ENCODE data around the gene PPP2R5D.

The PPP2R5D gene

GRCh38 chr6:43016176-43016942 is 32.0 kb downstream of the PPP2R5D start:
- Histone ChIP-seq H3K36me3 (replicated peaks) (peaks cover 31% of the 10 kb centered on the region), H3K4me3 (no peak overlapping the region), H3K9me3 (no peaks in the 10 kb centered on the region), H3K4me1 (peaks cover 9% of the 10 kb centered on the region), H3K27me3 (ENCODE audit: low read depth) (no peaks in the 10 kb centered on the region)
- in situ Hi-C loops (cut with MboI; ENCODE audit: low sequenced_read_pairs): no loop called here
- no peak for DNase-seq (ENCODE audit: low spot score in 2 of 2)

GRCh38 chr6:43016943-43017334 is 32.6 kb downstream of the PPP2R5D start:
- H3K4me3 ChIP-seq: no peak overlapping the region
- in situ Hi-C loops (cut with MboI; ENCODE audit: low sequenced_read_pairs): no loop called here
- no peak for DNase-seq (ENCODE audit: low spot score in 2 of 2)
- H3K9me3 ChIP-seq: no peaks in the 10 kb centered on the region
- peaks cover 9% of the 10 kb centered on the region for H3K4me1 ChIP-seq
- no peaks in the 10 kb centered on the region for H3K27me3 ChIP-seq (ENCODE audit: low read depth)
- peaks cover 25% of the 10 kb centered on the region for H3K36me3 ChIP-seq (replicated peaks)

DNA sequence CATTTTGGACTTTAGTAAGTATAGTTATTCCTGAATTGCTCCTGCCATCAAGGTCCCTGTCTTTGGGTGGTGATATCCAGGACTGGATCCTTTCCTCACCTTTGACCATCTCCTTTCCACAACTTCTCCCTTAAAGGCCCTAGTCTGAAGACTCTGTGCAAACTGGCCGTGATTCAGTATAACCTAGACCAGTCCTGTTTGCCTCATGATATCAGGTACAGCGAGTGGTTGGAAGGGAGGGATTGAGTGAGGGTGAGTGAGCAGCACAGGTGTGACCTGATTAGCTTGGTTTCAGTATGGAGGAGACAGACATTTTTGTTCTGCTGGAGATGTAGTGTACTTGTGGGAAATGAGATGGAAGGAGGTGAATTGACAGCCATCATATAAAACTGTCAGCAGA is 34.8 kb downstream of the PPP2R5D start:
- Histone ChIP-seq H3K36me3 (replicated peaks) (peaks cover 29% of the 10 kb centered on the region), H3K4me1 (peaks cover 9% of the 10 kb centered on the region; the same call in 1 of the 2 replicates), H3K27me3 (ENCODE audit: low read depth) (no peaks in the 10 kb centered on the region), H3K4me3 (no peak overlapping the region), H3K9me3 (no peaks in the 10 kb centered on the region)
- in situ Hi-C loops (cut with MboI; ENCODE audit: low sequenced_read_pairs): no loop called here
- no peak for DNase-seq (ENCODE audit: low spot score in 2 of 2)

DNA sequence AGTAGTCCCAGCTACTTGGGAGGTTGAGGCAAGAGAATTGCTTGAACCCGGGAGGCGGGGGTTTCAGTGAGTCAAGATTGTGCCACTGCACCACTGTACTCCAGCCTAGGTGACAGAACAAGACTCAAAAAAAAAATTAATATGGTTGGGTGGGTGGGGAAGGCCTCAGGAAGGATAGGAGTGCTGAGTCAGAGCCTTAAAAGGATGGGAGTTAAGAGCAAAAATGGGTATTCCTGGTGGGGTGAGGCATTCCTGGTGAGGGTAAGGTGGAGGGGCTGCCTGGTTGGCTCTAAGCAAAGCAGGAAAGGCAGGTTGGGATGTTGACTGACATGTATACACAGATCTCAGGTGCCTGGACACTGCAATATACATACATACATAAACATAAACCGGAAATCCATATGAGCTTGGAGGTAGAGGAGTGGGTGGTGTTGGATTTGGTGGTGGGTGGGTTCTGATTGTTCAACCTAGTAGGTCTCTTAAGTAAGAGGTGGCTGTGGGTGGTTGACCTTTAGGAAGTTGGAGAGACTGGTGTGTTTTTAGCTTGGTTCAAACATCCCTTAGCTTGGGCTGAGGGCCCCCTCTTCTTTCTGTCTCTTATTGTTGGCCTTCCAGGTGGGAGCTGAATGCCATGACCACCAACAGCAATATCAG is 35.8 kb downstream of the PPP2R5D start:
- Histone ChIP-seq H3K4me1 (peaks cover 9% of the 10 kb centered on the region; the same call in 1 of the 2 replicates), H3K27me3 (ENCODE audit: low read depth) (no peaks in the 10 kb centered on the region), H3K9me3 (no peaks in the 10 kb centered on the region), H3K36me3 (replicated peaks) (peaks cover 36% of the 10 kb centered on the region), H3K4me3 (no peak overlapping the region)
- in situ Hi-C loops (cut with MboI; ENCODE audit: low sequenced_read_pairs): no loop called here
- no peak for DNase-seq (ENCODE audit: low spot score in 2 of 2)

DNA sequence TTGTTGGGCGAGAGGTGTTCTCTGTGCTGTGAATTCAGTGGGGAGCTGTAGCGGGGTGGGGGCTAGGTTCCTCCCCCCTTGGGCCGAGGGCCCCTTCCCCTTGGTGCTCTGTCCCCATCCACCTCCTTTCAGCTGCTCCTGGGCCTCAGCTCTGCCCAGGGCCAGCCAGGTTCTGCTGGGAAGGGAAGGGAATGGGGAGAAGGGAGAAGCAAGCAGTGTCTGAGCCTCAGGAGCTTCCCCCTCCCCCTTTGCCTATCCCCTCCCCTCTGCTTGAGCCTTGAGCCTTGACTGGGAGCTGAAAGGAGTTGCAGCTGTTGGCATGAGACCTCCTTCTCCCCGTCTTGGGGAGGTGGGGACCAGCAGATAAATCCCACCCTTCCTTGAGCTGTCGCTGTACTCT is 36.5 kb downstream of the PPP2R5D start:
- Histone ChIP-seq H3K36me3 (replicated peaks) (peaks cover 40% of the 10 kb centered on the region), H3K4me3 (peak overlapping the region; percentile 88), H3K9me3 (no peaks in the 10 kb centered on the region), H3K27me3 (ENCODE audit: low read depth) (no peaks in the 10 kb centered on the region), H3K4me1 (peaks cover 9% of the 10 kb centered on the region; the same call in 1 of the 2 replicates)
- in situ Hi-C loops (cut with MboI; ENCODE audit: low sequenced_read_pairs): no loop called here
- DNase-seq (ENCODE audit: low spot score in 2 of 2): peak in 1 of 2 experiments; percentile 38

DNA sequence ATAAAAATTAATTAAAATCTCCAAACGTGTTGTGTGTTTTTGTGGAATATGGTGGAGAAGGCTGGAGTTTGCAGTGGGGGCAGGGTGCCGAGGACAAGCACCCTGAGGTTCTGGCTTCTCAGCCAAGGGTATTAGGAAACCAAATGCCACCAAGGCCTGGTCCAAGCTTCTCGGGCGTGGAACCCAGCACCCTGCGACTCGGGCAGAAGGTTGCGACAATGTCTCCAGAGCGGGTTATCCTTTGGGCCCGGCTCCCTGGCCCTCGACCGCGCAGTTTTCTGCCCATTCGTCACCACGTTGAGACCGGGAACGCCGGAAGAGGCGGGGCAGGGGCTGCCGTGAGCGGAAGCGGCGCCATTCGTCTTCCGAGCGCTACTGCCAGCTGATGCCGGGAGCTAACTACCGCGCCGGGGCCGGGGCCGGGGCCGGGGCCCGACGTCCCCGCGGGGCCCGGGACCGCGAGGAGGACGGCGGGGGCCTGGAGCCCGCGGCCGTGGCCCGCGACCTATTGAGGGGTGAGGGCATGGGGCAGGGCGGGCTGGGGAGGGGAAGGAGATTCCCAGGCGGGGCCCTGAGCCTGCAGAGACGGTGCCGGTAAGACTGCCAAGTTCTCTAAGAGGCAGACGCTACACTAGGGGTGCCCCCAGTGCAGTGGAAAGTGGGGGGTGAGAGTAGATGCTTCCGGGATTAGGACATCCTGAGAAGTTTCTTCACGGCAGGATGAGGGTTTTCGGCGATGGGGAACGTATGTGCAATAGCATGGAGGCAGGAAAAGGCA is 37.1 kb downstream of the PPP2R5D start, which contains the start of gene RRP36:
RRP36 (plus strand) TSS at position 354 of the 778 bp plus-strand sequence; CDS start at position 386, 32 bp downstream.
- Histone ChIP-seq H3K9me3 (no peaks in the 10 kb centered on the region), H3K27me3 (ENCODE audit: low read depth) (no peaks in the 10 kb centered on the region), H3K36me3 (replicated peaks) (peaks cover 46% of the 10 kb centered on the region), H3K4me1 (peaks cover 9% of the 10 kb centered on the region; the same call in 1 of the 2 replicates), H3K4me3 (peak within 1 kb of the TSS; percentile 88)
- in situ Hi-C loops (cut with MboI; ENCODE audit: low sequenced_read_pairs): no loop called here
- DNase-seq (ENCODE audit: low spot score in 2 of 2): peak; percentile 39 to 87

GRCh38 chr6:43024436-43024835 is 40.1 kb downstream of the PPP2R5D start:
- no peak for DNase-seq (ENCODE audit: low spot score in 2 of 2)
- Histone ChIP-seq H3K27me3 (ENCODE audit: low read depth) (no peaks in the 10 kb centered on the region), H3K9me3 (no peaks in the 10 kb centered on the region; the same call in 1 of the 2 replicates), H3K4me1 (peaks cover 9% of the 10 kb centered on the region; the same call in 1 of the 2 replicates), H3K36me3 (replicated peaks) (peaks cover 55% of the 10 kb centered on the region), H3K4me3 (no peak overlapping the region)
- in situ Hi-C loops (cut with MboI; ENCODE audit: low sequenced_read_pairs): no loop called here

- in situ Hi-C loops (cut with MboI; ENCODE audit: low sequenced_read_pairs): no loop called here
- Histone ChIP-seq H3K27me3 (ENCODE audit: low read depth) (no peaks in the 10 kb centered on the region), H3K4me1 (peaks cover 4% of the 10 kb centered on the region; the same call in 1 of the 2 replicates), H3K4me3 (no peak overlapping the region), H3K9me3 (no peaks in the 10 kb centered on the region; the same call in 1 of the 2 replicates), H3K36me3 (replicated peaks) (peaks cover 70% of the 10 kb centered on the region)
- DNase-seq (ENCODE audit: low spot score in 2 of 2): no peak
These were observed 42.0 kb downstream of the PPP2R5D start for GRCh38 chr6:43026365-43026764.

DNA sequence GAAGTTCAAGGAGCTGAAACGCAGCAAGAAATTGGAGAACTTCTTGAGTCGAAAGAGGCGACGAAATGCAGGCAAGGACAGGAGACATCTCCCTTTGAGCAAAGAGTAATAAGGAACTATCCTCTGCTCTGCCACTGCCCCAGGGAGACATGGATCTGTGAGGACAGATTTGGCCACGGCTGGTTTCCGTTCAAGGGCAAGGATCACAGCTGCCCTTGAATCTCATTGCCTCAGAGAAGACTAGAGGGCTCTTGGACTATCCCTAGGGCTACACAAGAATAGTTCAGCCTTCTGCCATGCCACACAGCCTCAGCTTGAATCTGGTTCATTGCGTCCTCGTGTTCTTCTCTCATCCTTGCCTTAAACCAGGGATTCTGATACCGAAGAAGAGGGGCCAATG is 44.8 kb downstream of the PPP2R5D start:
- H3K4me1 ChIP-seq: no peaks in the 10 kb centered on the region
- in situ Hi-C loops (cut with MboI; ENCODE audit: low sequenced_read_pairs): no loop called here
- peaks cover 87% of the 10 kb centered on the region for H3K36me3 ChIP-seq (replicated peaks)

GRCh38 chr6:43032326-43032725 is 48.0 kb downstream of the PPP2R5D start:
- H3K4me3 ChIP-seq: no peak overlapping the region
- H3K27me3 ChIP-seq (ENCODE audit: low read depth): no peaks in the 10 kb centered on the region
- H3K36me3 ChIP-seq (replicated peaks): peaks cover 80% of the 10 kb centered on the region
- no peaks in the 10 kb centered on the region for H3K9me3 ChIP-seq
- in situ Hi-C loops (cut with MboI; ENCODE audit: low sequenced_read_pairs): no loop called here
- H3K4me1 ChIP-seq: no peaks in the 10 kb centered on the region
- DNase-seq (ENCODE audit: low spot score in 2 of 2): no peak

More for the DNA sequence above, 44.8 kb downstream of the PPP2R5D start:
- Histone ChIP-seq H3K27me3 (ENCODE audit: low read depth) (no peaks in the 10 kb centered on the region), H3K9me3 (no peaks in the 10 kb centered on the region; the same call in 1 of the 2 replicates), H3K4me3 (no peak overlapping the region)
- no peak for DNase-seq (ENCODE audit: low spot score in 2 of 2)

DNA sequence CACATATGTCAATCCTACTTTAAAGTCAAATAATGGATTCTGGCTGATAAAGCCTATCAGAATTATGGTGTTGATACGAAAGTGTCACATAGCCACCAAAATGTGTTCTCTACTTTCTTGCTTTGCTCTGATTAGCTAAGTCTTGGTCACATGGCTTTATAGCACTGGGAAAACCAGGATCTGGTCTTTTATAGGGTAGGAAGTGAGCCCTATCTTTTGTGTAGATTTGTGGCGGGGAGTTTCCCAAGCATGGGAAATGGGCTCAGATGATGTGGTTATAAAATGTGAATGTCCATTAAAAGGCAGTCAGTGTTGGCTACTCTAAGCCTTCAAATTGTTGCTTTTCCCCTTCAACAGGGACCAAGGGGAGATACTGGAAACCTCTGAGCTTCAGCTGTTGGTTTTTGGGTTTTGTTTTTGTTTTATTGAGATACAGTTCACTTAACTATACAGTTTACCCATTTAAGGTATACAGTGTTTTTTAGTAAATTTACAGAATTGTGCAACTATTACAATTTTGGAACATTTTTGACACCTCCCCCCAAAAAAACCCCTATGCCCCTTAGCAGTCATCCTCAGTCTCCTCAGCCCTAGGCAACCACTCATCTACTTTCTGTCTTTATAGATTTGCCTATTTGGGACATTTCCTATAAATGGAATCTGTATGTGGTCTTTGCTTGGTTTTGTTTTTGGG is 49.3 kb downstream of the PPP2R5D start:
- Histone ChIP-seq H3K4me1 (no peaks in the 10 kb centered on the region), H3K9me3 (no peaks in the 10 kb centered on the region), H3K27me3 (ENCODE audit: low read depth) (no peaks in the 10 kb centered on the region), H3K4me3 (no peak overlapping the region), H3K36me3 (replicated peaks) (peaks cover 80% of the 10 kb centered on the region)
- DNase-seq (ENCODE audit: low spot score in 2 of 2): no peak
- in situ Hi-C loops (cut with MboI; ENCODE audit: low sequenced_read_pairs): no loop called here

GRCh38 chr6:43034190-43034525 is 49.8 kb downstream of the PPP2R5D start:
- no peak for DNase-seq (ENCODE audit: low spot score in 2 of 2)
- Histone ChIP-seq H3K9me3 (no peaks in the 10 kb centered on the region), H3K27me3 (ENCODE audit: low read depth) (no peaks in the 10 kb centered on the region), H3K4me3 (no peak overlapping the region), H3K36me3 (replicated peaks) (peaks cover 80% of the 10 kb centered on the region), H3K4me1 (no peaks in the 10 kb centered on the region)
- in situ Hi-C loops (cut with MboI; ENCODE audit: low sequenced_read_pairs): no loop called here

- no peak overlapping the region for H3K4me3 ChIP-seq
- in situ Hi-C loops (cut with MboI; ENCODE audit: low sequenced_read_pairs): no loop called here
- H3K9me3 ChIP-seq: no peaks in the 10 kb centered on the region
- H3K36me3 ChIP-seq (replicated peaks): peaks cover 73% of the 10 kb centered on the region
- no peaks in the 10 kb centered on the region for H3K4me1 ChIP-seq
- H3K27me3 ChIP-seq (ENCODE audit: low read depth): no peaks in the 10 kb centered on the region
- no peak for DNase-seq (ENCODE audit: low spot score in 2 of 2)
These were observed 51.3 kb downstream of the PPP2R5D start for GRCh38 chr6:43035495-43036194.
